GM10266 (cell line): ENCODE measurements around the gene SPO11.

Experiments
- DNase-seq: peaks from one replicate; pipeline ENCODE4 v3.0.0; 2012; ENCODE audit errors: extremely low spot score
- CTCF ChIP-seq: IDR thresholded peaks from 2 replicates; pipeline ENCODE4 v1.5.1; 2012; ENCODE audit warnings: mild to moderate bottlenecking, low read depth; ENCODE audit not compliant: control insufficient read depth, insufficient read depth; ENCODE audit errors: missing control alignments

SPO11 gene

DNA sequence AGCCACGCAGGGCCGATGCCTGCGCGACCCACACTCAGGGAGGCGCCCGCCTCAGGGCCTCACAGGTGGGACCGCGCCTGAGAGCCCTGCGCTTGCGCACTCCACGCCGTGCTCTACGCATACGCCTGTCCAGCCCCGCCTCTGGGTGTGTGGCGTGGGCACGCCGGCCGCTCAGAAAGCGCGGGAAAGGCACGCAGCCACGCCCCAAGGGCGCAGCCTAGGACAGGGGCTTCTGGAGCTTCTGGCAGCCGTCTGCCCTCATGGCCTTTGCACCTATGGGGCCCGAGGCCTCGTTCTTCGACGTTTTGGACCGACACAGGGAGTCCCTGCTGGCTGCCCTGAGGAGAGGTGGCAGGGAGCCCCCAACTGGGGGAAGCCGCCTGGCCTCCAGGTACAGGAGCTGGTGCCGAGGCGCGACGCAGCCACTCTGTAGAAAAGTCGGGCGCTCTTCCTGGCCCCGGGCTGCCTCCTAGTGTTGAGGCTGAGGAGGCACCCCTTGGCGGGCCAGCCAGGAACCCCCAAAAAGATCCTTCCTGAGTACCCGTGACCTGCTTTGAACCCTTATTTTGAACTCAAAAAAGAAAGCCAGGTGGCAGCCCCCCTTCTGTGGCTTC lies at the start of gene SPO11:
SPO11 (plus strand) TSS at position 196 of the 614 bp plus-strand sequence; CDS start at position 261, 65 bp downstream.
- TF ChIP-seq CTCF, result no peak
- no peak for DNase-seq

- no peak for DNase-seq
- TF ChIP-seq CTCF, result no peak
Observed at GRCh38 chr20:57280221-57280620, 49.4 kb upstream of the SPO11 start.

GRCh38 chr20:57281900-57282299 lies 47.7 kb upstream of the SPO11 start:
- TF ChIP-seq CTCF, result no peak
- DNase-seq, result no peak

DNA sequence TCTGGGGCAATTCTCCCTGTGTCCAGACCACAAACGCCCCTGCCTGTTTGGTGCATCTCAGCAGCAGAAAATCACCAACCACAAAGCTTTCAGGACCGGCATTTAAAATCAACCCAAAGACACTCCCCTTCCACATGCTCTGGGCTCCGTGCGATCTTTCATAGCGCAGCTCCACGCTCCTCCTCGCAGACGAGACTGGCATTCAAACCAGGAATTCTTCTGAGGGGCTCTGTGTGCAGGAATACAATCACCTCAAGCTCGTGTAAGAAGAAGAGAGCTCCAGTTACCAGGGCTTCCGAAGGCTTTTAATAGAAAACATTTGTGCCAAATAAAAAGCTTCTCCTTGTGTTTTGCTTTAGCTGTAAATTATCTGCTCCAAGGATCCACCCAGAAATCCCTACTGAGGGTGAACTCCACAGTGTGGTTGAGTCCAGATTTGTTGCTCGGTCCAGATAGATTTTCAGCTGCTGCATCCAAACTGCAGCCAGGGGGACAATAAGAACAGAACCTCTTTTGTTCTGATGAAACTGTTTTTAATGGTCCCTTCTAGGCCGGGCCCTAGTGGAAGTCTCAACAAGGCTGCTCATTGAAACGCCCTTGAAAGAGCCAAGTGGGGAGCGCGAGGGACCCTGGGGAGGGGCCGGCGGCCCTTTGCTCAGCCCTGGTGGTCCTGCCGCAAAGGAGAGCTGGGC lies 46.8 kb upstream of the SPO11 start:
- no peak for DNase-seq
- no peak for TF ChIP-seq CTCF

DNA sequence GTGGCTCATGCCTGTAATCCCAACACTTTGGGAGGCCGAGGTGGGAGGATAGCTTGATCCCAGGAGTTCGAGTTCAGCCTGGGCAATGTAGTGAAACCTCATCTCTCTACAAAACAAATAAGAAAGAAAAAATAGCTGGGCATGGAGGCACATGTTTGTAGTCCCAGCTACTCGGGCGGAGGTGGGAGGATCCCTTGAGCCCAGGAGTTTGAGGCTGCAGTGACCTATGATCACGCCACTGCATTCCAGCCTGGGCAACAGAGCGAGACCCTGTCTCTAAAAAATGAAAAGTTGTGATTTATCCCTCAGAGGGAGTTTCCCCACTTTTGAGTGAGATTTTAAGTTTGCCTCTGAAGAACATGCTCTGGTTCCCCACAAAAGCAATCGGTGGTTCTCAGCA lies 45.7 kb upstream of the SPO11 start:
- DNase-seq, result no peak
- no peak for TF ChIP-seq CTCF

DNA sequence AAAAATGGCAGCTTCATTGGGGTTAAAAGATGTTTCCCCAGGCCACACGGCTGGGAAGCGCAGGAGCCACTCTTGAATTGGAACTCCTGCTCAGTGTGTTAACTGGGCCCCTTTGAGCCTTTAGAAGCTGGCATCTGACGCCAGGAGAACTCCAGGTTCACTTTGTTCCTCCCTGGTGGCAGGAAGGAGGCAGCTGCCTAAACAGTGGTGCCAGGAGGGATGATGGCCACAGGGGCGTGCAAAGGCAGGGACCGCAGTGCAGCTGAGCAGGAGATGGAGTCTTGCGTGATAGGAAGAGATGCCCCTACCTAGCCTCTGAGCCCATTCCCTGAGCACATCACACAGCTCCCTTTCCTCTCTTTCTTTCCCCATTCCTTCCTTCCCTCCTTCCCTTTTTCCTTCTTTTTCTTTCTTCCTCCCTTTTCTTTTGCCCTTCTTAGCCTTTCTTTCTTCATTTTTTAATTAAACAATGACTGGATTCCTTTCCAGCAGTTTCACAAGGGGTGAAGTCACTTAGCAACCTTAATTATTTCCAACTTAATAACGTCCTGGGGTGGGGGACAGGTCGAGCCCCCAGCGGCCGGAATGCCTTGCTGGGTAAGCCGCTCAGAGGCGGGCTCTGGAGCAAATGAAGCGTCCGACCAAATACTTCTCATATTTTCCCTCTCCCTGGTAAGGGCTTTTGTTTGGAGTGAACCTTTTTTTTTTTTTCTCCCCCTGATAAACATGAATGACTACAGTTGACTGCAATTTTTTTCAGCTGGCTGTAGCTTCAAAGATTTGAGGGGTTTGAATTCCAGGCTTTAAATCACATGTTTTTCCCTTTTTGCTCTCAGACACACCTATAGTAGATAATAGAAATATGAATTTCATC lies 42.4 kb upstream of the SPO11 start:
- no peak for TF ChIP-seq CTCF
- DNase-seq, result no peak
